ENCODE results near the gene SPR. TPM values are rescaled to one million over a fixed set of nuclear protein-coding genes. Genes with fewer than 3 reads are reported as not detected.

The SPR gene
- total and polyA plus RNA-seq, 9 of the 15 experiments (the other 6 are each of a cell fraction or from before 2014, with no cell fraction given), result 7.7 to 38.3 (median 26.3) TPM

DNA sequence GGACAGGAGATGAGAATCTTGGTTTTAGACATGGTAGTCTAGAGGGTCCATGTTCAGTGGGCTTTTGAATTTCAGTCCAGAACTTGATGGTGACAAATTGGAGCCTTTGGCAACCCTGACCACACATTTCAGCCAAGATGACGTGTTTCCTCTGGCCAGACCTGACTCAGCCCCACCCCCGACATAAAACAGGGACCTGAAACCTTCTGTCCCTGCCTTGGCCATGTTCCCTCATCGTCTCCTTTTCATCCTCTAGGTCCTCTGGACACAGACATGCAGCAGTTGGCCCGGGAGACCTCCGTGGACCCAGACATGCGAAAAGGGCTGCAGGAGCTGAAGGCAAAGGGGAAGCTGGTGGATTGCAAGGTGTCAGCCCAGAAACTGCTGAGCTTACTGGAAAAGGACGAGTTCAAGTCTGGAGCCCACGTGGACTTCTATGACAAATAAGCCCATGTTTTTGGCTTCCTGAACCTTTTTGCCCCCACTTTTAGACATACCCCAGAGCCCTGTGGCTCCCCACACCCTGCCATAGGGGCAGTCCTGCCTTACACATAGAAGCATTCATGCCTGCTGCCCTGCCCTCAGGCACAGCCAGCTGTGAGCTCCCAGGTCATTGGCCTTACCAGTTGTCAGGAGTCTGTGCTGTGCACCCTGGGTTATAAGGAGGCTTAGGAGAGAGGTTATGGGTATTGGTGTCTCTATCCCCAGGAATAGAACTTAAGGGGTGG is 4.0 kb downstream of the SPR start (continued):
- TF ChIP-seq, protein P1, sequence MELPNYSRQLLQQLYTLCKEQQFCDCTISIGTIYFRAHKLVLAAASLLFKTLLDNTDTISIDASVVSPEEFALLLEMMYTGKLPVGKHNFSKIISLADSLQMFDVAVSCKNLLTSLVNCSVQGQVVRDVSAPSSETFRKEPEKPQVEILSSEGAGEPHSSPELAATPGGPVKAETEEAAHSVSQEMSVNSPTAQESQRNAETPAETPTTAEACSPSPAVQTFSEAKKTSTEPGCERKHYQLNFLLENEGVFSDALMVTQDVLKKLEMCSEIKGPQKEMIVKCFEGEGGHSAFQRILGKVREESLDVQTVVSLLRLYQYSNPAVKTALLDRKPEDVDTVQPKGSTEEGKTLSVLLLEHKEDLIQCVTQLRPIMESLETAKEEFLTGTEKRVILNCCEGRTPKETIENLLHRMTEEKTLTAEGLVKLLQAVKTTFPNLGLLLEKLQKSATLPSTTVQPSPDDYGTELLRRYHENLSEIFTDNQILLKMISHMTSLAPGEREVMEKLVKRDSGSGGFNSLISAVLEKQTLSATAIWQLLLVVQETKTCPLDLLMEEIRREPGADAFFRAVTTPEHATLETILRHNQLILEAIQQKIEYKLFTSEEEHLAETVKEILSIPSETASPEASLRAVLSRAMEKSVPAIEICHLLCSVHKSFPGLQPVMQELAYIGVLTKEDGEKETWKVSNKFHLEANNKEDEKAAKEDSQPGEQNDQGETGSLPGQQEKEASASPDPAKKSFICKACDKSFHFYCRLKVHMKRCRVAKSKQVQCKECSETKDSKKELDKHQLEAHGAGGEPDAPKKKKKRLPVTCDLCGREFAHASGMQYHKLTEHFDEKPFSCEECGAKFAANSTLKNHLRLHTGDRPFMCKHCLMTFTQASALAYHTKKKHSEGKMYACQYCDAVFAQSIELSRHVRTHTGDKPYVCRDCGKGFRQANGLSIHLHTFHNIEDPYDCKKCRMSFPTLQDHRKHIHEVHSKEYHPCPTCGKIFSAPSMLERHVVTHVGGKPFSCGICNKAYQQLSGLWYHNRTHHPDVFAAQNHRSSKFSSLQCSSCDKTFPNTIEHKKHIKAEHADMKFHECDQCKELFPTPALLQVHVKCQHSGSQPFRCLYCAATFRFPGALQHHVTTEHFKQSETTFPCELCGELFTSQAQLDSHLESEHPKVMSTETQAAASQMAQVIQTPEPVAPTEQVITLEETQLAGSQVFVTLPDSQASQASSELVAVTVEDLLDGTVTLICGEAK (IDR thresholded peaks at IDR 0.05), result no peak
- TF ChIP-seq, protein P1 (CRISPR knock-in tag; IDR thresholded peaks at IDR 0.05), result no peak
- TF ChIP-seq PHF8 (IDR thresholded peaks at IDR 0.05; ENCODE audit: borderline replicate concordance, low read length), result no peak

All from K562 (cell line).